Measurements from ENCODE around the gene PLA2G4C. TPM values are rescaled to one million over a fixed set of nuclear protein-coding genes. Genes with fewer than 3 reads are reported as not detected.
"Not testable (repeated sequence)": the region's sequence is repeated elsewhere in the genome, so short reads cannot be mapped to it uniquely, and the experiment has no call there.

PLA2G4C gene
- total and polyA plus RNA-seq, 11 donors = 11.0 to 71.5 (median 39.0) TPM

DNA sequence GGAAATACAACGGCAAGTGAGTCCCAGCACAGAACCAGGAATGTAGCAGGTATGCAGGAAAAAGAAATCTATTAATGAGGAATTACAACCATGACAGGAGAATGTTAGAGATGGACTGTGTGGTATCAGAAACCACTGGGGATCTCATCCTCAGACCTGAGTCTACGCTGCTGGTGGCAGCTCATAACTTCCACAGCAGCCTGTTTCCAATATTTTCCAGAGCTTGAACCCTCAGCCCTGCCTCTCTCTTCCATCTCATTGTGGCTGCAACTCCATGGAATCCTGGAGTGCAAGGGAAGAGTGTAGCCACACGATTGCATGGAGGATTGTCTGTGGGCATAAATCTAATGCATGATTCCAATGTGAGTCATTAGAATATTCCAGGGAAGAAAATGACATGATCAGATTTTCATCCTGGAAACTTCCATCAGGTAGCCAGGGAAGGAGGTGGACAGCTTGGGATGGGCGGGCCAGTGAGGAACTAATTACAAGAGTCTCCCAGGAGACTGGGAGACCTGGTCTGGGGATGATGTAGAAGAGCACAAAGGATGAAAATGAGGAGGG lies 14.9 kb downstream of the PLA2G4C start:
- Histone ChIP-seq H3K4me3 (no peak overlapping the region), H3K27ac (no peak overlapping the region), H3K4me1 (no peaks in the 10 kb centered on the region), H3K27me3 (no peaks in the 10 kb centered on the region), H3K9me3 (peaks cover 0 to 10% (median 0%) of the 10 kb centered on the region in 12 donors), H3K36me3 (peaks cover 0 to 78% (median 62%) of the 10 kb centered on the region in 9 donors)
- intact Hi-C loops (cut with DNase I) = no loop called here
- DNase-seq (no peak), ATAC-seq (no peak)
- WGBS, 4 donors = 90 to 93% (median 92%) methylated on average over 4 of the region's 4 CpGs
- TF ChIP-seq CTCF (IDR thresholded peaks at IDR 0.05) (no peak), POLR2A (IDR thresholded peaks at IDR 0.05) (no peak)

DNA sequence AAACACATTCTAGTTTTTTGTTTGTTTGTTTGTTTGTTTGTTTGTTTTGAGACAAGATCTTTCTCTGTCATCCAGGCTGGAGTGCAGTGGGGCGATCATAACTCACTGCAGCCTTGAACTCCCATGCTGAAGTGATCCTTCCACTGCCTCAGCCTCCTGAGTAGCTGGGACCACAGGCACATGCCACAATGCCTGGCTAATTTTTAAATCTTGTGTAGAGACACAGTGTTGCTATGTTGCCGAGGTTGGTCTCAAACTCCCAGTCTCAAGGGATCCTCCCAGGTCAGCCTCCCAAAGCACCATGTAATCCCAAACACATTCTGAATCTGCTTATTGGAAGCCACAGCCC lies 15.8 kb downstream of the PLA2G4C start:
- Histone ChIP-seq H3K27ac (no peak overlapping the region), H3K36me3 (peaks cover 0 to 73% (median 61%) of the 10 kb centered on the region in 9 donors), H3K27me3 (no peaks in the 10 kb centered on the region), H3K4me1 (no peaks in the 10 kb centered on the region), H3K4me3 (no peak overlapping the region), H3K9me3 (peaks cover 0 to 10% (median 0%) of the 10 kb centered on the region in 12 donors)
- no peak for TF ChIP-seq CTCF (IDR thresholded peaks at IDR 0.05)
- TF ChIP-seq POLR2A (IDR thresholded peaks at IDR 0.05) = no peak
- intact Hi-C loops (cut with DNase I) = no loop called here
- ATAC-seq = no peak
- no peak for DNase-seq
- 84 to 97% (median 93%) methylated on average over 2 of the region's 2 CpGs for WGBS, 4 donors

DNA sequence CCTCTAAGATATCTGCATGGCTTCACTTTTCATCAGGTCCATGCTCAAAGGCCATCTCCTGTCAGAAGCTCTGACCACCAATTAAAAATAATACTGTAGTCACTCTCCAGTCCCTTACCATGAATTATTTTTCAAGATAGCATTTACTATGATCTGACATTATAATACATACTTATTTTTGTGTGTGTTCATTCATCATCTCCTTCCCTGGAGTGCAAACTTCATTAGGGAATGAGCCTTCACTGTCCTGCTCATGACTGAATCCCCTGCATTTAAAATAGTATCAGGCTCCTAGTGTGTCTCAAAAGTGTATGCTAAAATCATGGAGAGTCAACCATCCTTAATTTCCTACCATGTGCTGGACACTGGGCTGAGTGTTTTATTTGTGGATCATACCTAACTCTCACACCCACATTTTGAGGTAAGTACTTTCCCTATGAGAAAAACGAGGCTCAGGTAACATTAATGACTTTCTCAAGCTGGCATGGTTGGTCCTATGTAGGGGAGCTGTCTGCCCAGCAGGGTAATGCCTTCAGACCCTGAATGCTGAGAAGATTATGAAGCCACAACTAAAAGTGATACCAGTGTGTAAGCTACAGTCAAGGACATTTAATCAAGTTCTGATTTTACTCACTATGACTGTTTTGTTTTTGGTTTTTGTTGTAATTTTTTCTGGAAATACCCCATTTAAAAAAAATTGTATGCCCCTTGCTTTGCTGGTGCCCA lies 16.3 kb downstream of the PLA2G4C start:
- WGBS, 4 donors = 36 to 62% (median 50%) methylated on average over 1 of the region's 1 CpG
- TF ChIP-seq CTCF (IDR thresholded peaks at IDR 0.05) (no peak), POLR2A (IDR thresholded peaks at IDR 0.05) (no peak)
- H3K9me3 ChIP-seq = peaks cover 0 to 10% (median 0%) of the 10 kb centered on the region in 12 donors
- H3K36me3 ChIP-seq = peaks cover 0 to 68% (median 55%) of the 10 kb centered on the region in 9 donors
- no peaks in the 10 kb centered on the region for H3K4me1 ChIP-seq
- H3K27me3 ChIP-seq = no peaks in the 10 kb centered on the region
- H3K27ac ChIP-seq = no peak overlapping the region
- ATAC-seq (no peak), DNase-seq (no peak)
- intact Hi-C loops (cut with DNase I) = no loop called here
- no peak overlapping the region for H3K4me3 ChIP-seq

- DNase-seq; ATAC-seq; H3K4me3 ChIP-seq; H3K4me1 ChIP-seq; H3K27me3 ChIP-seq; H3K9me3 ChIP-seq; intact Hi-C loops (cut with DNase I); H3K27ac ChIP-seq: not testable (repeated sequence)
- peaks cover 0 to 43% (median 40%) of the 10 kb centered on the region in 9 donors for H3K36me3 ChIP-seq
- WGBS, 4 donors = 91 to 94% (median 92%) methylated on average over 13 of the region's 13 CpGs
Measured at GRCh38 chr19:48091111-48091718, 19.4 kb downstream of the PLA2G4C start.
